ENCODE data around the gene PLCL2.

DNA sequence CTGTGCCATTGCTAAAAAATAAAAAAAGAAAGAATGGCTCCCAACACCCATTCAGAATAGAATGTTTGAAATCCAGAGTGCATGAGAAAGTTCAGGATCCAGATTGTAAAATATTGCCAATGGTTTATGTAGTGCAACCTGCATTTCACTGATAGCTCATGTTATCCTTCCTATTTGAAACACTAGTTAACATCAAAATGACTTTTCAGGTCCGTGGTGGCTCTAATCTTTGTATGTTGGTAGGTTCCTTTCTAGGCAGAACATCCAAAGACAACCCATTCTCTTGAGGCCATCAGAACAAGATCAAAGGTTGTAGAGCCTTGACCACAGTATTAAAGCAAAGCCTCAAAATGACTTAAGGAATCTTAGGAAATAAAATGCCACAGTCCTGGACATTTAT is 51.0 kb downstream of the PLCL2 start:
- TF ChIP-seq, protein P1, sequence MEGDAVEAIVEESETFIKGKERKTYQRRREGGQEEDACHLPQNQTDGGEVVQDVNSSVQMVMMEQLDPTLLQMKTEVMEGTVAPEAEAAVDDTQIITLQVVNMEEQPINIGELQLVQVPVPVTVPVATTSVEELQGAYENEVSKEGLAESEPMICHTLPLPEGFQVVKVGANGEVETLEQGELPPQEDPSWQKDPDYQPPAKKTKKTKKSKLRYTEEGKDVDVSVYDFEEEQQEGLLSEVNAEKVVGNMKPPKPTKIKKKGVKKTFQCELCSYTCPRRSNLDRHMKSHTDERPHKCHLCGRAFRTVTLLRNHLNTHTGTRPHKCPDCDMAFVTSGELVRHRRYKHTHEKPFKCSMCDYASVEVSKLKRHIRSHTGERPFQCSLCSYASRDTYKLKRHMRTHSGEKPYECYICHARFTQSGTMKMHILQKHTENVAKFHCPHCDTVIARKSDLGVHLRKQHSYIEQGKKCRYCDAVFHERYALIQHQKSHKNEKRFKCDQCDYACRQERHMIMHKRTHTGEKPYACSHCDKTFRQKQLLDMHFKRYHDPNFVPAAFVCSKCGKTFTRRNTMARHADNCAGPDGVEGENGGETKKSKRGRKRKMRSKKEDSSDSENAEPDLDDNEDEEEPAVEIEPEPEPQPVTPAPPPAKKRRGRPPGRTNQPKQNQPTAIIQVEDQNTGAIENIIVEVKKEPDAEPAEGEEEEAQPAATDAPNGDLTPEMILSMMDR (IDR thresholded peaks at IDR 0.05): no peak
- no peak for TF ChIP-seq POLR2A (IDR thresholded peaks at IDR 0.05)

All from ovary (tissue), 3 donors.